Upper lobe of right lung (tissue), 1 donor: Measurements from ENCODE around the gene MTCL1. TPM values are rescaled to one million over a fixed set of nuclear protein-coding genes. Genes with fewer than 3 reads are reported as not detected.

Experiments used
- ATAC-seq: fragments of 200-7000 bp; cut with Tn5 transposase; one replicate; pipeline ENCODE4 v1.9.1; 2020; ENCODE audit warnings: mild to moderate bottlenecking, moderate library complexity
- DNase-seq: peaks from one replicate; pipeline ENCODE4 v3.0.0-alpha.2; 2020
- H3K27ac ChIP-seq: fragments of 200-600 bp; one replicate; pipeline ENCODE4 v1.8.0; 2022
- H3K27me3 ChIP-seq: fragments of 200-600 bp; one replicate; pipeline ENCODE4 v1.8.0; 2022; ENCODE audit warnings: mild to moderate bottlenecking
- H3K36me3 ChIP-seq: fragments of 200-600 bp; one replicate; pipeline ENCODE4 v1.8.0; 2022
- H3K4me1 ChIP-seq: fragments of 200-600 bp; one replicate; pipeline ENCODE4 v1.8.0; 2022
- H3K4me3 ChIP-seq: fragments of 200-600 bp; one replicate; pipeline ENCODE4 v1.8.0; 2022; ENCODE audit warnings: mild to moderate bottlenecking
- H3K9me3 ChIP-seq: fragments of 200-600 bp; one replicate; pipeline ENCODE4 v1.8.0; 2022
- CTCF ChIP-seq: fragments of 200-600 bp; IDR thresholded peaks from one replicate; pipeline ENCODE4 v1.8.0; 2022; ENCODE audit warnings: antibody characterized with exemption
- intact Hi-C: fragments of 100-400 bp; cut with DNase I; formaldehyde crosslinking; loops from one replicate; pipeline ENCODE4 v1.11.0; 2022
- total RNA-seq: library from RNA; stranded (reverse); fragmentation: NEBNext Ultra II Directional; extraction: Animal tissue kit (Norgen Biotek cat#: 25700); gene quantifications from one replicate; pipeline ENCODE4 v1.2.1, GENCODE V29; 2021
- donor health status: DM: no; HTN: yes; CAD: no; lungs with severe emphysema.

Gene MTCL1
- total RNA-seq, 1 donor from 2014 or later, result 10.1 TPM

GRCh38 chr18:8851659-8852058 lies 146.3 kb downstream of the MTCL1 start:
- Histone ChIP-seq H3K27me3 (no peaks in the 10 kb centered on the region), H3K9me3 (no peaks in the 10 kb centered on the region), H3K27ac (no peak overlapping the region), H3K36me3 (no peaks in the 10 kb centered on the region), H3K4me1 (peaks cover 4% of the 10 kb centered on the region), H3K4me3 (no peak overlapping the region)
- no peak for ATAC-seq
- no peak for DNase-seq
- TF ChIP-seq CTCF, result no peak
- intact Hi-C loops, result no loop called here

- H3K4me3 ChIP-seq, result no peak overlapping the region
- no peaks in the 10 kb centered on the region for H3K27me3 ChIP-seq
- no peaks in the 10 kb centered on the region for H3K36me3 ChIP-seq
- H3K9me3 ChIP-seq, result no peaks in the 10 kb centered on the region
- no peak overlapping the region for H3K27ac ChIP-seq
- intact Hi-C loops, result no loop called here
- no peak for TF ChIP-seq CTCF
- no peak for ATAC-seq
- no peaks in the 10 kb centered on the region for H3K4me1 ChIP-seq
- no peak for DNase-seq
Measured at GRCh38 chr18:8854550-8854949, 149.2 kb downstream of the MTCL1 start.

- H3K9me3 ChIP-seq, result no peaks in the 10 kb centered on the region
- ATAC-seq, result no peak
- H3K27ac ChIP-seq, result no peak overlapping the region
- DNase-seq, result no peak
- H3K36me3 ChIP-seq, result no peaks in the 10 kb centered on the region
- H3K4me1 ChIP-seq, result no peaks in the 10 kb centered on the region
- intact Hi-C loops, result no loop called here
- H3K4me3 ChIP-seq, result no peak overlapping the region
- no peak for TF ChIP-seq CTCF
- no peaks in the 10 kb centered on the region for H3K27me3 ChIP-seq
Measured at GRCh38 chr18:8854962-8855361, 149.6 kb downstream of the MTCL1 start.

GRCh38 chr18:8856212-8856611 lies 150.9 kb downstream of the MTCL1 start:
- intact Hi-C loops, result no loop called here
- H3K27ac ChIP-seq, result no peak overlapping the region
- ATAC-seq (no peak), DNase-seq (no peak)
- no peak overlapping the region for H3K4me3 ChIP-seq
- no peaks in the 10 kb centered on the region for H3K4me1 ChIP-seq
- H3K36me3 ChIP-seq, result no peaks in the 10 kb centered on the region
- no peaks in the 10 kb centered on the region for H3K9me3 ChIP-seq
- H3K27me3 ChIP-seq, result no peaks in the 10 kb centered on the region
- TF ChIP-seq CTCF, result no peak

GRCh38 chr18:8856769-8857393 lies 151.5 kb downstream of the MTCL1 start:
- Histone ChIP-seq H3K36me3 (no peaks in the 10 kb centered on the region), H3K27ac (no peak overlapping the region), H3K9me3 (no peaks in the 10 kb centered on the region), H3K27me3 (no peaks in the 10 kb centered on the region), H3K4me3 (no peak overlapping the region), H3K4me1 (no peaks in the 10 kb centered on the region)
- DNase-seq, result no peak
- TF ChIP-seq CTCF, result no peak
- ATAC-seq, result no peak
- intact Hi-C loops, result no loop called here

- no peak overlapping the region for H3K27ac ChIP-seq
- no peak for ATAC-seq
Measured at GRCh38 chr18:8857806-8858205, 152.4 kb downstream of the MTCL1 start.

More at GRCh38 chr18:8857806-8858205, 152.4 kb downstream of the MTCL1 start:
- intact Hi-C loops, result no loop called here
- no peak for DNase-seq
- Histone ChIP-seq H3K36me3 (no peaks in the 10 kb centered on the region), H3K4me1 (no peaks in the 10 kb centered on the region), H3K9me3 (no peaks in the 10 kb centered on the region), H3K4me3 (no peak overlapping the region), H3K27me3 (no peaks in the 10 kb centered on the region)
- no peak for TF ChIP-seq CTCF
